MM.1S (cell line): ENCODE results near the gene CCR9.

Experiments used
- CTCF ChIP-seq: fragments of 300-600 bp; sonication (generic); IDR thresholded peaks from 2 replicates; pipeline ENCODE4 v1.5.1; 2016; ENCODE audit warnings: antibody characterized with exemption, low read length, mixed read lengths
- EZH2phosphoT487 ChIP-seq: fragments of 300-600 bp; sonication (generic); IDR thresholded peaks from 2 replicates; pipeline ENCODE4 v1.6.1; 2018; ENCODE audit warnings: antibody characterized with exemption, low read length

GRCh38 chr3:45887759-45888511, 1.6 kb downstream of the CCR9 start:
- TF ChIP-seq CTCF (no peak), EZH2phosphoT487 (no peak)
